ENCODE measurements around the gene C5orf15. TPM values are rescaled to one million over a fixed set of nuclear protein-coding genes. Genes with fewer than 3 reads are reported as not detected.

C5orf15 gene
- total and polyA plus RNA-seq, 9 of the 15 experiments (the other 6 are each of a cell fraction or from before 2014, with no cell fraction given): 23.3 to 50.7 (median 35.5) TPM

DNA sequence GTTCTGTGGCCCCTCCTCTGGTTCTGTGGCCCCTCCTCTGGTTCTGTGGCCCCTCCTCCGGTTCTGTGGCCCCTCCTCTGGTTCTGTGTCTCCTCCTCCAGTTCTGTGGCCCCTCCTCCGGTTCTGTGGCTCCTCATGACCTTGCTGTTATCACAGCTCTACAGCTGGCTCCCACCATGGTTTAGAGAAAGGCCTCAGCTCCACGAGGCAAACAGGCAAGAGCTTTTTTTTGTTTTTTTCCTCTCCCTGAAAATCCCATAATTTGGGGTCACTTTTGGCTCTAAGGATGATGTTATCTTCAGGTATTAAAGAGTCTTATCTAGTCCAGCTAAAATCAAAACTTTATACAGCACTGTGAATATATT, 31.8 kb downstream of the C5orf15 start (continued):
- TF ChIP-seq LARP7 (IDR thresholded peaks at IDR 0.05) (no peak), TCF7 (IDR thresholded peaks at IDR 0.05; ENCODE audit: borderline replicate concordance) (no peak), TAF7 (tag; IDR thresholded peaks at IDR 0.05) (no peak), MBD2 (IDR thresholded peaks at IDR 0.05; ENCODE audit: borderline replicate concordance, low read depth) (peak; percentile 38; the same call in 1 of the 2 replicates), U2AF2 (optimal IDR thresholded peaks at IDR 0.05; ENCODE audit: low read depth, low read length) (no peak), BRCA1 (IDR thresholded peaks at IDR 0.05) (no peak), BRCA1 (CRISPR knock-in tag; IDR thresholded peaks at IDR 0.05) (no peak), LCOR (CRISPR knock-in tag; IDR thresholded peaks at IDR 0.05) (0 out of 2 replicates have a peak, but pooled peaks have one; percentile 20), CBFA2T2 (conservative IDR thresholded peaks at IDR 0.05) (peak; percentile 53), PTBP1 (IDR thresholded peaks at IDR 0.05; ENCODE audit: low read depth, low read length) (no peak), CCAR2 (IDR thresholded peaks at IDR 0.05; ENCODE audit: low read depth, low read length) (no peak), FOS (IDR thresholded peaks at IDR 0.05; ENCODE audit: extremely low read depth, insufficient read length) (no peak), SAP30 (IDR thresholded peaks at IDR 0.05; ENCODE audit: borderline replicate concordance, insufficient read depth, low read depth, low read length, poor library complexity, severe bottlenecking) (no peak), PRDM10 (IDR thresholded peaks at IDR 0.05; ENCODE audit: partially characterized antibody) (no peak), NR4A1 (CRISPR knock-in tag; IDR thresholded peaks at IDR 0.05) (no peak), NR4A1 (tag; IDR thresholded peaks at IDR 0.05) (0 out of 2 replicates have a peak, but pooled peaks have one; percentile 21), ZNF174 (CRISPR knock-in tag; IDR thresholded peaks at IDR 0.05) (no peak), ZNF75A (CRISPR knock-in tag; IDR thresholded peaks at IDR 0.05) (no peak), NCOA6 (IDR thresholded peaks at IDR 0.05) (no peak), CBFB (CRISPR knock-in tag; IDR thresholded peaks at IDR 0.05) (no peak), HNRNPLL (IDR thresholded peaks at IDR 0.05; ENCODE audit: low read depth, low read length, poor library complexity, severe bottlenecking) (no peak), CBFA2T3 (IDR thresholded peaks at IDR 0.05) (peak; percentile 79), ERF (CRISPR knock-in tag; IDR thresholded peaks at IDR 0.05) (0 out of 2 replicates have a peak, but pooled peaks have one; percentile 44), PML (IDR thresholded peaks at IDR 0.05; ENCODE audit: low read length) (peak; percentile 60; the same call in 1 of the 2 replicates)
- TF ChIP-seq, protein P1, sequence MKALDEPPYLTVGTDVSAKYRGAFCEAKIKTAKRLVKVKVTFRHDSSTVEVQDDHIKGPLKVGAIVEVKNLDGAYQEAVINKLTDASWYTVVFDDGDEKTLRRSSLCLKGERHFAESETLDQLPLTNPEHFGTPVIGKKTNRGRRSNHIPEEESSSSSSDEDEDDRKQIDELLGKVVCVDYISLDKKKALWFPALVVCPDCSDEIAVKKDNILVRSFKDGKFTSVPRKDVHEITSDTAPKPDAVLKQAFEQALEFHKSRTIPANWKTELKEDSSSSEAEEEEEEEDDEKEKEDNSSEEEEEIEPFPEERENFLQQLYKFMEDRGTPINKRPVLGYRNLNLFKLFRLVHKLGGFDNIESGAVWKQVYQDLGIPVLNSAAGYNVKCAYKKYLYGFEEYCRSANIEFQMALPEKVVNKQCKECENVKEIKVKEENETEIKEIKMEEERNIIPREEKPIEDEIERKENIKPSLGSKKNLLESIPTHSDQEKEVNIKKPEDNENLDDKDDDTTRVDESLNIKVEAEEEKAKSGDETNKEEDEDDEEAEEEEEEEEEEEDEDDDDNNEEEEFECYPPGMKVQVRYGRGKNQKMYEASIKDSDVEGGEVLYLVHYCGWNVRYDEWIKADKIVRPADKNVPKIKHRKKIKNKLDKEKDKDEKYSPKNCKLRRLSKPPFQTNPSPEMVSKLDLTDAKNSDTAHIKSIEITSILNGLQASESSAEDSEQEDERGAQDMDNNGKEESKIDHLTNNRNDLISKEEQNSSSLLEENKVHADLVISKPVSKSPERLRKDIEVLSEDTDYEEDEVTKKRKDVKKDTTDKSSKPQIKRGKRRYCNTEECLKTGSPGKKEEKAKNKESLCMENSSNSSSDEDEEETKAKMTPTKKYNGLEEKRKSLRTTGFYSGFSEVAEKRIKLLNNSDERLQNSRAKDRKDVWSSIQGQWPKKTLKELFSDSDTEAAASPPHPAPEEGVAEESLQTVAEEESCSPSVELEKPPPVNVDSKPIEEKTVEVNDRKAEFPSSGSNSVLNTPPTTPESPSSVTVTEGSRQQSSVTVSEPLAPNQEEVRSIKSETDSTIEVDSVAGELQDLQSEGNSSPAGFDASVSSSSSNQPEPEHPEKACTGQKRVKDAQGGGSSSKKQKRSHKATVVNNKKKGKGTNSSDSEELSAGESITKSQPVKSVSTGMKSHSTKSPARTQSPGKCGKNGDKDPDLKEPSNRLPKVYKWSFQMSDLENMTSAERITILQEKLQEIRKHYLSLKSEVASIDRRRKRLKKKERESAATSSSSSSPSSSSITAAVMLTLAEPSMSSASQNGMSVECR (CRISPR knock-in tag; IDR thresholded peaks at IDR 0.05): no peak

All from K562 (cell line).